ENCODE measurements around the gene FAM168A.

DNA sequence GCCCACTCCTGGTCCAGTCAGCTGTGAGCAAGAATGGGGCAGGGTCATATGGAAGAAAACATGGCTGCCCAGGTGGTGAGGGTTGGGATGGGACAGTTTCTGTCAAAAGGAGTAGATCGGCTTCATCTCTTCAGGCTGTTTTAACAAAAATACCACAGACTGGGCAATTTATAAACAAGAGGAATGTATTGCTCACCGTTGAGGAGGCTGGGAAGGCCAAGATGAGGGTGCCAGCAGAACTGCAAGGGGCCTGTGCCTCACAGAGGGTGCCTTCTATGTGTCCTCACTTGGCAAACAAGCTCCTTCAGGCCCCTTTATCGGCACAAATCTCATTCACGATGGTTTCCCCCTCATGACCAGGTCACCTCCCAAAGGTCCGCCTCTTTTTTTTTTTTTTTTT is 239.8 kb downstream of the FAM168A start:
- TF ChIP-seq POLR2A (IDR thresholded peaks at IDR 0.05) (no peak), POLR2AphosphoS5 (IDR thresholded peaks at IDR 0.05) (no peak)
- TF ChIP-seq, protein P1, sequence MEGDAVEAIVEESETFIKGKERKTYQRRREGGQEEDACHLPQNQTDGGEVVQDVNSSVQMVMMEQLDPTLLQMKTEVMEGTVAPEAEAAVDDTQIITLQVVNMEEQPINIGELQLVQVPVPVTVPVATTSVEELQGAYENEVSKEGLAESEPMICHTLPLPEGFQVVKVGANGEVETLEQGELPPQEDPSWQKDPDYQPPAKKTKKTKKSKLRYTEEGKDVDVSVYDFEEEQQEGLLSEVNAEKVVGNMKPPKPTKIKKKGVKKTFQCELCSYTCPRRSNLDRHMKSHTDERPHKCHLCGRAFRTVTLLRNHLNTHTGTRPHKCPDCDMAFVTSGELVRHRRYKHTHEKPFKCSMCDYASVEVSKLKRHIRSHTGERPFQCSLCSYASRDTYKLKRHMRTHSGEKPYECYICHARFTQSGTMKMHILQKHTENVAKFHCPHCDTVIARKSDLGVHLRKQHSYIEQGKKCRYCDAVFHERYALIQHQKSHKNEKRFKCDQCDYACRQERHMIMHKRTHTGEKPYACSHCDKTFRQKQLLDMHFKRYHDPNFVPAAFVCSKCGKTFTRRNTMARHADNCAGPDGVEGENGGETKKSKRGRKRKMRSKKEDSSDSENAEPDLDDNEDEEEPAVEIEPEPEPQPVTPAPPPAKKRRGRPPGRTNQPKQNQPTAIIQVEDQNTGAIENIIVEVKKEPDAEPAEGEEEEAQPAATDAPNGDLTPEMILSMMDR (IDR thresholded peaks at IDR 0.05 in 8 of 11, conservative IDR thresholded peaks at IDR 0.05 in 3 of 11) = no peak

Measured in spleen (tissue), 7 donors.